ENCODE results near the gene SOX1. TPM values are rescaled to one million over a fixed set of nuclear protein-coding genes. Genes with fewer than 3 reads are reported as not detected.

The SOX1 gene
- total and polyA plus RNA-seq, 2 of the 13 experiments (the other 11 are each of a cell fraction or from before 2014, with no cell fraction given), result not detected

DNA sequence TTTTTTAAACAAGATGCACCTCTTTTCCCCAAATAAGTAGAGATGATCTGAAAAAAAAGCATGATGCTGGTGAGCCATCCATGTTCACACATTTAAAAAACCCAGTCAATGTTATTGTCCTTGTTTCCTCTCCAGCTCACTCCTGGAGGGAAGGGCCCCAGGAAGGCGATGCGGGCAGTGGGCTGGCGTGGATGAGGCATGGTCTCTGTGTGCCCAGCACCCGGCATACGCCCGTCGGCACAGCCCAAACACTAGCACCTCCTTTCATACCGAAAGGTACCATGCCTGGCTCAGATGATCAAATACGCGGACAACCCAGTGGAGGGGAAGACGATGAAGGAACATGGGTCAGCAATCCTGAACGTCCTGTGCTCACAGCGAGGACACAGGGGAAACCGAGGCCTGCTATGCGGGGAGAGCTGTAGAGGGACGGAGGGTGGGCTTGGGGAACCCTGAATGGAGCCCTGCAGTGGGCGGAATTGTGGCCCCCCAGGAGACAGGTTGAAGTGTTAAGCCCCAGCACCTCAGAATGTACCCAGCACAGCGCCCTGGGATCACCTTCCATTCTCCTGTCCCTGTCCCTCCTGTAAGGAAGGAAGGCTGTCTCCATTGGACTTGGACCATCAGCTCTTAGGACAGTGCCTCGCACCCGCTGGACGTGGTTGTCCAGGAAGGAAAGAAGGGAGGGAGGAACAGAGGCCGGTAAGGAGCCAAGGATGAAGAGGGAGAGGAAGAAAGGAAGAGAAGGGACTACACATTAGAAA is 49.4 kb downstream of the SOX1 start (continued):
- TF ChIP-seq, protein P1, sequence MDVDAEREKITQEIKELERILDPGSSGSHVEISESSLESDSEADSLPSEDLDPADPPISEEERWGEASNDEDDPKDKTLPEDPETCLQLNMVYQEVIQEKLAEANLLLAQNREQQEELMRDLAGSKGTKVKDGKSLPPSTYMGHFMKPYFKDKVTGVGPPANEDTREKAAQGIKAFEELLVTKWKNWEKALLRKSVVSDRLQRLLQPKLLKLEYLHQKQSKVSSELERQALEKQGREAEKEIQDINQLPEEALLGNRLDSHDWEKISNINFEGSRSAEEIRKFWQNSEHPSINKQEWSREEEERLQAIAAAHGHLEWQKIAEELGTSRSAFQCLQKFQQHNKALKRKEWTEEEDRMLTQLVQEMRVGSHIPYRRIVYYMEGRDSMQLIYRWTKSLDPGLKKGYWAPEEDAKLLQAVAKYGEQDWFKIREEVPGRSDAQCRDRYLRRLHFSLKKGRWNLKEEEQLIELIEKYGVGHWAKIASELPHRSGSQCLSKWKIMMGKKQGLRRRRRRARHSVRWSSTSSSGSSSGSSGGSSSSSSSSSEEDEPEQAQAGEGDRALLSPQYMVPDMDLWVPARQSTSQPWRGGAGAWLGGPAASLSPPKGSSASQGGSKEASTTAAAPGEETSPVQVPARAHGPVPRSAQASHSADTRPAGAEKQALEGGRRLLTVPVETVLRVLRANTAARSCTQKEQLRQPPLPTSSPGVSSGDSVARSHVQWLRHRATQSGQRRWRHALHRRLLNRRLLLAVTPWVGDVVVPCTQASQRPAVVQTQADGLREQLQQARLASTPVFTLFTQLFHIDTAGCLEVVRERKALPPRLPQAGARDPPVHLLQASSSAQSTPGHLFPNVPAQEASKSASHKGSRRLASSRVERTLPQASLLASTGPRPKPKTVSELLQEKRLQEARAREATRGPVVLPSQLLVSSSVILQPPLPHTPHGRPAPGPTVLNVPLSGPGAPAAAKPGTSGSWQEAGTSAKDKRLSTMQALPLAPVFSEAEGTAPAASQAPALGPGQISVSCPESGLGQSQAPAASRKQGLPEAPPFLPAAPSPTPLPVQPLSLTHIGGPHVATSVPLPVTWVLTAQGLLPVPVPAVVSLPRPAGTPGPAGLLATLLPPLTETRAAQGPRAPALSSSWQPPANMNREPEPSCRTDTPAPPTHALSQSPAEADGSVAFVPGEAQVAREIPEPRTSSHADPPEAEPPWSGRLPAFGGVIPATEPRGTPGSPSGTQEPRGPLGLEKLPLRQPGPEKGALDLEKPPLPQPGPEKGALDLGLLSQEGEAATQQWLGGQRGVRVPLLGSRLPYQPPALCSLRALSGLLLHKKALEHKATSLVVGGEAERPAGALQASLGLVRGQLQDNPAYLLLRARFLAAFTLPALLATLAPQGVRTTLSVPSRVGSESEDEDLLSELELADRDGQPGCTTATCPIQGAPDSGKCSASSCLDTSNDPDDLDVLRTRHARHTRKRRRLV (CRISPR knock-in tag; IDR thresholded peaks at IDR 0.05), result no peak
- no peak for TF ChIP-seq MLLT10 (CRISPR knock-in tag; IDR thresholded peaks at IDR 0.05)
- TF ChIP-seq NR2C2 (CRISPR knock-in tag; IDR thresholded peaks at IDR 0.05; ENCODE audit: borderline replicate concordance), result no peak
- no peak for TF ChIP-seq ZMAT3 (CRISPR knock-in tag; conservative IDR thresholded peaks at IDR 0.05)
- TF ChIP-seq ZC3H13 (CRISPR knock-in tag; IDR thresholded peaks at IDR 0.05), result no peak

DNA sequence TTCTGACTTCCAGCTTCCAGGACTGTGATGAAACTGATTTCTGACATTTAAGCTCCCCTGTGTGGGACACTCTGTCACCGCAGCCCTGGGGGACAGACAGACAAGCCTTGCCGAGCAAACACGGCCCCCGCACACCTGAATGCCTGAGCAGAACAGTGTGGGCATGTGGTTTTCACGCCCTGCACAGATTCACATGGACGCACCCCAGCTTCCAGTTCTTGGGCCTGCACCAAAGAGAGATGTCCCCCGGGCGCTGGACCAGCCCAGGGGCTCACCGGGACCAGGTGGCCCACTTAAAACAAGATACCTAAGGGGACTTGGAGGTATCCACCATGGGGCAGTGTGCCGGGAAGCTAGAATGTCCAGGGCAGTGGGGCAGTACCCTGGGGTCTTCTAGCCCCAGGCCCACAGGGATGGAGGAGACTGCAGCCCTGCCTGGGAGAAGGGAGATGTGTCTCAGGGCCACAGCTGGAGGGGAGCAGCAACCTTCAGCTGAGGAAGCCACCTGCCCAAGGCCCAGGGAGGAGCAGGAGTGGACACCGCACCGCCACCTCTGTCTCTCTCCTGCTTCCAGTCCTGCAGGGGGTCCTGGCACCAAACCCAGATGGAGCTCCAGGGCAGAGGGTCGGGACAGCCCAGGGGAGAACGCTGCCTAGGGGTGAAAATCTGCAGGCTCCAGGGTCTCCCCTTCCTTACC is 50.5 kb downstream of the SOX1 start:
- Histone ChIP-seq H3K9me3 (ENCODE audit: low read length) (no peaks in the 10 kb centered on the region), H3K27ac (ENCODE audit: extremely low read length, insufficient read depth, low read length) (no peak overlapping the region), H3K9ac (ENCODE audit: insufficient read depth, low read depth, low read length) (no peak overlapping the region), H2AFZ (ENCODE audit: low read length) (no peak overlapping the region), H3K27me3 (ENCODE audit: control insufficient read depth in 1 of 2, insufficient read depth in 2 of 2, low read length in 2 of 2) (peaks cover 7 to 79% of the 10 kb centered on the region in 2 experiments), H3K79me2 (ENCODE audit: insufficient read depth, low read length) (no peaks in the 10 kb centered on the region), H3K4me1 (ENCODE audit: insufficient read depth, low read length) (no peaks in the 10 kb centered on the region), H3K4me3 (replicated peaks in 1 of 3; ENCODE audit: insufficient read depth in 1 of 3, low read depth in 2 of 3, low read length in 3 of 3) (no peak overlapping the region), H3K4me2 (ENCODE audit: low read depth, low read length) (no peak overlapping the region), H4K20me1 (ENCODE audit: insufficient read depth, low read length) (no peaks in the 10 kb centered on the region), H3K36me3 (replicated peaks in 1 of 2; ENCODE audit: control insufficient read depth in 1 of 2, insufficient read depth in 2 of 2, low read length in 2 of 2) (no peaks in the 10 kb centered on the region)
- DNase-seq (ENCODE audit: low spot score) (no peak), FAIRE-seq (no peak), ATAC-seq (no peak; the same call in 1 of the 3 replicates)
- TF ChIP-seq ZNF224 (CRISPR knock-in tag; IDR thresholded peaks at IDR 0.05) (no peak), KLF6 (CRISPR knock-in tag; IDR thresholded peaks at IDR 0.05) (no peak)
- ChIA-PET CTCF (ENCODE audit: low intra/inter-chr PET ratio, low total read pairs) (no interaction called here), POLR2A (no interaction called here)
- in situ Hi-C loops (cut with HindIII; ENCODE audit: extremely low pct_ligation_motif_present, low pct_unique_long_range_greater_than_20kb), result no loop called here
- 7% methylated on average over 3 of the region's 14 CpGs for WGBS (ENCODE audit: low lambda C conversion rate)
- intact Hi-C loops (cut with micrococcal nuclease; ENCODE audit: unreplicated experiment), result no loop called here
- no TSS peak for BruUV-seq (replicated peaks)
